ENCODE results near the gene INPP5A.

DNA sequence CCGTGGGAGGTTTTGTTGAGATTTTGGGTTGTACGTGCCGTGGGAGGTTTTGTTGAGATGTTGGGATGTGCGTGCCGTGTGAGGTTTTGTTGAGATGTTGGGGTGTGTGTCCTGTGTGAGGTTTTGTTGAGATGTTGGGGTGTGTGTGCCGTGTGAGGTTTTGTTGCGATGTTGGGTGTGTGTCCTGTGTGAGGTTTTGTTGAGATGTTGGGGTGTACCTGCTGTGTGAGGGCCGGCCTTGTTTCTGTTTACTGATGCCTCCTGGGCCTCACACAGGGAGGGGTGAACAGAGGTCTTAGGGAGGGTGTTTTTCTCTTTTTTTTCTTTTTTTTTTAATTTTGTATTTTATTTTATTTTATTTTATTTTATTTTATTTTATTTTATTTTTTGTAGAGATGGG, 36.7 kb downstream of the INPP5A start:
- TF ChIP-seq CTCF (IDR thresholded peaks at IDR 0.05; ENCODE audit: low read depth, low read length, poor library complexity, severe bottlenecking): no peak
- no peak for TF ChIP-seq EZH2phosphoT487 (IDR thresholded peaks at IDR 0.05; ENCODE audit: borderline replicate concordance, low read length)

Measured in DOHH2 (cell line).